Epithelial cell of esophagus (primary cell): ENCODE data around the gene MKNK2.

Source experiments
- DNase-seq: peaks from one replicate; pipeline ENCODE4 v3.0.0; 2010; ENCODE audit warnings: low read depth
- H3K4me3 ChIP-seq: 2 replicates; pipeline ENCODE4 v1.5.1; 2011; ENCODE audit warnings: mild to moderate bottlenecking, low read length, control low read depth
- CTCF ChIP-seq: IDR thresholded peaks from 2 replicates; pipeline ENCODE4 v1.5.1; 2011; ENCODE audit warnings: low read depth, mild to moderate bottlenecking, low read length, control low read depth, inconsistent platforms; ENCODE audit not compliant: insufficient read depth; ENCODE audit errors: missing control alignments

The MKNK2 gene

GRCh38 chr19:2084993-2085720, 34.1 kb upstream of the MKNK2 start:
- no peak for TF ChIP-seq CTCF
- peak; percentile 52 for DNase-seq
- no peak overlapping the region for H3K4me3 ChIP-seq

- DNase-seq, result no peak
Observed at GRCh38 chr19:2083174-2083854, 32.3 kb upstream of the MKNK2 start.

GRCh38 chr19:2081873-2082810, 31.1 kb upstream of the MKNK2 start:
- no peak for DNase-seq
- TF ChIP-seq CTCF, result no peak
- no peak overlapping the region for H3K4me3 ChIP-seq

More at GRCh38 chr19:2083174-2083854, 32.3 kb upstream of the MKNK2 start:
- H3K4me3 ChIP-seq, result no peak overlapping the region
- TF ChIP-seq CTCF, result no peak

GRCh38 chr19:2080336-2080988, 29.4 kb upstream of the MKNK2 start:
- peak; percentile 55 for DNase-seq
- H3K4me3 ChIP-seq, result no peak overlapping the region
- TF ChIP-seq CTCF, result no peak

GRCh38 chr19:2079865-2080301, 28.8 kb upstream of the MKNK2 start:
- TF ChIP-seq CTCF, result no peak
- no peak for DNase-seq
- H3K4me3 ChIP-seq, result no peak overlapping the region

GRCh38 chr19:2079076-2079864, 28.2 kb upstream of the MKNK2 start:
- DNase-seq, result no peak
- no peak overlapping the region for H3K4me3 ChIP-seq
- no peak for TF ChIP-seq CTCF
